Stimulated activated CD4-positive, alpha-beta T cell treated with anti-CD3 and anti-CD28 coated beads, Interleukin-15, amount 100 ng/mL, for 1 hour (primary cell): ENCODE measurements around the gene ACIN1.
A peak's percentile ranks its signal among the peaks of the same experiment; 100 is the strongest.

Experiments used
- DNase-seq, 2 donors: peaks; one replicate each; pipeline ENCODE4 v3.0.0-alpha.2; 2020; ENCODE audit warnings: low read depth in 1 of 2, low spot score in 1 of 2

The ACIN1 gene

GRCh38 chr14:23094666-23095195 is at the start of gene ACIN1:
Gene ACIN1, minus strand, starts transcription at chr14:23095136. Its CDS starts 24 bp downstream, at chr14:23095112.
- DNase-seq, result peak; percentile 53 to 54

GRCh38 chr14:23143911-23144310 is 49.0 kb upstream of the ACIN1 start:
- no peak for DNase-seq

GRCh38 chr14:23142826-23143225 is 47.9 kb upstream of the ACIN1 start:
- no peak for DNase-seq

GRCh38 chr14:23141706-23142444 is 46.9 kb upstream of the ACIN1 start:
- no peak for DNase-seq

- DNase-seq, result no peak
Measured at GRCh38 chr14:23140371-23140770, 45.4 kb upstream of the ACIN1 start.

- no peak for DNase-seq
Measured at GRCh38 chr14:23139874-23140273, 44.9 kb upstream of the ACIN1 start.

- no peak for DNase-seq
Measured at GRCh38 chr14:23137813-23138535, 43.0 kb upstream of the ACIN1 start.

- no peak for DNase-seq
Measured at GRCh38 chr14:23137192-23137812, 42.4 kb upstream of the ACIN1 start.

- no peak for DNase-seq
Measured at GRCh38 chr14:23136566-23137133, 41.7 kb upstream of the ACIN1 start.

- no peak for DNase-seq
Measured at GRCh38 chr14:23132970-23133369, 38.0 kb upstream of the ACIN1 start.

- DNase-seq, result no peak
Measured at GRCh38 chr14:23131482-23131881, 36.5 kb upstream of the ACIN1 start.

- no peak for DNase-seq
Measured at GRCh38 chr14:23130871-23131270, 35.9 kb upstream of the ACIN1 start.

GRCh38 chr14:23129759-23130316 is 34.9 kb upstream of the ACIN1 start:
- DNase-seq, result no peak

- no peak for DNase-seq
Measured at GRCh38 chr14:23128969-23129758, 34.2 kb upstream of the ACIN1 start.

GRCh38 chr14:23127861-23128260 is 32.9 kb upstream of the ACIN1 start:
- no peak for DNase-seq

- no peak for DNase-seq
Measured at GRCh38 chr14:23126548-23127278, 31.8 kb upstream of the ACIN1 start.

GRCh38 chr14:23125933-23126524 is 31.1 kb upstream of the ACIN1 start:
- DNase-seq, result no peak

GRCh38 chr14:23125011-23125410 is 30.1 kb upstream of the ACIN1 start:
- no peak for DNase-seq

- DNase-seq, result no peak
Measured at GRCh38 chr14:23124337-23124954, 29.5 kb upstream of the ACIN1 start.
